NB4 (cell line): ENCODE measurements around the gene TTC22.

Experiments used
- DNase-seq: peaks from one replicate; pipeline ENCODE4 v3.0.0; 2010; ENCODE audit warnings: low read depth
- H3K4me3 ChIP-seq: one replicate; pipeline ENCODE4 v1.5.1; 2011; ENCODE audit warnings: mild to moderate bottlenecking, low read depth, low read length, moderate library complexity
- CTCF ChIP-seq: IDR thresholded peaks from one replicate; pipeline ENCODE4 v1.5.1; 2012; ENCODE audit warnings: low read depth, low read length
- MAX ChIP-seq: IDR thresholded peaks from 2 replicates; pipeline ENCODE4 v1.6.1; 2011; ENCODE audit warnings: low read depth, low read length
- MYC ChIP-seq: IDR thresholded peaks from 2 replicates; pipeline ENCODE4 v1.6.1; 2011; ENCODE audit warnings: low read depth, low read length
- POLR2A ChIP-seq: IDR thresholded peaks from 2 replicates; pipeline ENCODE4 v1.6.1; 2011; ENCODE audit warnings: mild to moderate bottlenecking; ENCODE audit not compliant: insufficient read length; ENCODE audit errors: extremely low read depth

TTC22 gene

GRCh38 chr1:54819195-54819536, 18.0 kb upstream of the TTC22 start:
- H3K4me3 ChIP-seq: no peak overlapping the region
- no peak for DNase-seq
- no peak for TF ChIP-seq MYC
- TF ChIP-seq MAX: no peak
- no peak for TF ChIP-seq POLR2A
- TF ChIP-seq CTCF: no peak

- TF ChIP-seq MAX (no peak), CTCF (no peak), MYC (no peak), POLR2A (no peak)
- H3K4me3 ChIP-seq: no peak overlapping the region
- no peak for DNase-seq
These were observed 17.5 kb upstream of the TTC22 start for GRCh38 chr1:54818461-54819194.

GRCh38 chr1:54816951-54817350, 15.8 kb upstream of the TTC22 start:
- no peak for TF ChIP-seq CTCF
- TF ChIP-seq MAX: no peak
- no peak for TF ChIP-seq MYC
- no peak for TF ChIP-seq POLR2A
- DNase-seq: no peak

GRCh38 chr1:54816130-54816529, 15.0 kb upstream of the TTC22 start:
- H3K4me3 ChIP-seq: no peak overlapping the region
- DNase-seq: no peak
- TF ChIP-seq MYC (no peak), POLR2A (no peak), MAX (no peak), CTCF (no peak)

More at GRCh38 chr1:54816951-54817350, 15.8 kb upstream of the TTC22 start:
- no peak overlapping the region for H3K4me3 ChIP-seq

- H3K4me3 ChIP-seq: no peak overlapping the region
- DNase-seq: no peak
- TF ChIP-seq CTCF (no peak), MAX (no peak), MYC (no peak), POLR2A (no peak)
These were observed 14.2 kb upstream of the TTC22 start for GRCh38 chr1:54815086-54815876.

- no peak for DNase-seq
- TF ChIP-seq POLR2A: no peak
- TF ChIP-seq MYC: no peak
- TF ChIP-seq MAX: no peak
- H3K4me3 ChIP-seq: no peak overlapping the region
These were observed 13.4 kb upstream of the TTC22 start for GRCh38 chr1:54814571-54814970.
